DOHH2 (cell line): Measurements from ENCODE around the gene FLNB.

ENCODE experiments used
- EZH2phosphoT487 ChIP-seq: fragments of 200-600 bp; sonication (generic); IDR thresholded peaks from 2 replicates; pipeline ENCODE4 v1.6.1; 2017; ENCODE audit warnings: borderline replicate concordance, mild to moderate bottlenecking, antibody characterized with exemption, low read length, moderate library complexity, mixed read lengths
- TF ChIP-seq, protein P1 (sequence below): fragments of 200-600 bp; sonication (generic); IDR thresholded peaks from one replicate; pipeline ENCODE4 v1.5.1; 2014; ENCODE audit warnings: antibody characterized with exemption, mild to moderate bottlenecking, low read depth, low read length; ENCODE audit not compliant: poor library complexity, severe bottlenecking

- TF ChIP-seq, protein P1, sequence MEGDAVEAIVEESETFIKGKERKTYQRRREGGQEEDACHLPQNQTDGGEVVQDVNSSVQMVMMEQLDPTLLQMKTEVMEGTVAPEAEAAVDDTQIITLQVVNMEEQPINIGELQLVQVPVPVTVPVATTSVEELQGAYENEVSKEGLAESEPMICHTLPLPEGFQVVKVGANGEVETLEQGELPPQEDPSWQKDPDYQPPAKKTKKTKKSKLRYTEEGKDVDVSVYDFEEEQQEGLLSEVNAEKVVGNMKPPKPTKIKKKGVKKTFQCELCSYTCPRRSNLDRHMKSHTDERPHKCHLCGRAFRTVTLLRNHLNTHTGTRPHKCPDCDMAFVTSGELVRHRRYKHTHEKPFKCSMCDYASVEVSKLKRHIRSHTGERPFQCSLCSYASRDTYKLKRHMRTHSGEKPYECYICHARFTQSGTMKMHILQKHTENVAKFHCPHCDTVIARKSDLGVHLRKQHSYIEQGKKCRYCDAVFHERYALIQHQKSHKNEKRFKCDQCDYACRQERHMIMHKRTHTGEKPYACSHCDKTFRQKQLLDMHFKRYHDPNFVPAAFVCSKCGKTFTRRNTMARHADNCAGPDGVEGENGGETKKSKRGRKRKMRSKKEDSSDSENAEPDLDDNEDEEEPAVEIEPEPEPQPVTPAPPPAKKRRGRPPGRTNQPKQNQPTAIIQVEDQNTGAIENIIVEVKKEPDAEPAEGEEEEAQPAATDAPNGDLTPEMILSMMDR, result no peak
- TF ChIP-seq EZH2phosphoT487, result no peak
Observed at GRCh38 chr3:58144478-58145325, 136.5 kb downstream of the FLNB start.
